DOHH2 (cell line): ENCODE data around the gene FSIP2.

ENCODE experiments used
- EZH2phosphoT487 ChIP-seq: fragments of 200-600 bp; sonication (generic); IDR thresholded peaks from 2 replicates; pipeline ENCODE4 v1.6.1; 2017; ENCODE audit warnings: borderline replicate concordance, mild to moderate bottlenecking, antibody characterized with exemption, low read length, moderate library complexity, mixed read lengths
- TF ChIP-seq, protein P1 (sequence below): fragments of 200-600 bp; sonication (generic); IDR thresholded peaks from one replicate; pipeline ENCODE4 v1.5.1; 2014; ENCODE audit warnings: antibody characterized with exemption, mild to moderate bottlenecking, low read depth, low read length; ENCODE audit not compliant: poor library complexity, severe bottlenecking

DNA sequence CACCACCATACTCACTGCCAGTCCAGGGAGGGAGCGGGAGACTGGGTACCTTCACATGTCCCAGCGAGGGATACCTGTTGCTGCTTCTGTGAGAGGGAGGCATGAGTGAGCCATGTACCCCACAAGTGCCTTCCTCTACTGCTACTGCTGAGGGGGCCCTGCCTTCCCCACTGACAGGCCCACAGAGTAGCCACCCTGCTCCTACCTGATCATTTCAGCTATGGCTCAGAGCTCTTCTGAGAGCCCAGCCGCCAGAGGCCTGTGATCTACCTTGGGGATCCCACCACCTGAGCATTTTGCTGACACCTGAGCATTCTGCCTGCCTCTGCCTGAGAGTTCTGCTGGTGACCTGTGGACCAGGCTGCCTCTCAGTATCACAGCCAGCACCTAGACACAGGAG lies 137.6 kb downstream of the FSIP2 start:
- TF ChIP-seq, protein P1, sequence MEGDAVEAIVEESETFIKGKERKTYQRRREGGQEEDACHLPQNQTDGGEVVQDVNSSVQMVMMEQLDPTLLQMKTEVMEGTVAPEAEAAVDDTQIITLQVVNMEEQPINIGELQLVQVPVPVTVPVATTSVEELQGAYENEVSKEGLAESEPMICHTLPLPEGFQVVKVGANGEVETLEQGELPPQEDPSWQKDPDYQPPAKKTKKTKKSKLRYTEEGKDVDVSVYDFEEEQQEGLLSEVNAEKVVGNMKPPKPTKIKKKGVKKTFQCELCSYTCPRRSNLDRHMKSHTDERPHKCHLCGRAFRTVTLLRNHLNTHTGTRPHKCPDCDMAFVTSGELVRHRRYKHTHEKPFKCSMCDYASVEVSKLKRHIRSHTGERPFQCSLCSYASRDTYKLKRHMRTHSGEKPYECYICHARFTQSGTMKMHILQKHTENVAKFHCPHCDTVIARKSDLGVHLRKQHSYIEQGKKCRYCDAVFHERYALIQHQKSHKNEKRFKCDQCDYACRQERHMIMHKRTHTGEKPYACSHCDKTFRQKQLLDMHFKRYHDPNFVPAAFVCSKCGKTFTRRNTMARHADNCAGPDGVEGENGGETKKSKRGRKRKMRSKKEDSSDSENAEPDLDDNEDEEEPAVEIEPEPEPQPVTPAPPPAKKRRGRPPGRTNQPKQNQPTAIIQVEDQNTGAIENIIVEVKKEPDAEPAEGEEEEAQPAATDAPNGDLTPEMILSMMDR, result no peak
- TF ChIP-seq EZH2phosphoT487, result no peak
